CD4-positive, alpha-beta T cell treated with Interleukin-6 for 4 hours (primary cell): ENCODE results near the gene EIPR1.
A peak's percentile ranks its signal among the peaks of the same experiment; 100 is the strongest.
"Not testable (repeated sequence)": the region's sequence is repeated elsewhere in the genome, so short reads cannot be mapped to it uniquely, and the experiment has no call there.

Experiments used
- DNase-seq: peaks from one replicate; pipeline ENCODE4 v3.0.0-alpha.2; 2020; ENCODE audit warnings: mixed read lengths

EIPR1 gene

GRCh38 chr2:3399829-3400228 lies 22.2 kb upstream of the EIPR1 start:
- no peak for DNase-seq

GRCh38 chr2:3399381-3399780 lies 21.8 kb upstream of the EIPR1 start:
- no peak for DNase-seq

GRCh38 chr2:3398857-3399256 lies 21.2 kb upstream of the EIPR1 start:
- DNase-seq = no peak

- no peak for DNase-seq
Measured at GRCh38 chr2:3396920-3397559, 19.4 kb upstream of the EIPR1 start.

- no peak for DNase-seq
Measured at GRCh38 chr2:3392216-3392615, 14.6 kb upstream of the EIPR1 start.

GRCh38 chr2:3390041-3390440 lies 12.4 kb upstream of the EIPR1 start:
- DNase-seq = no peak

- DNase-seq = no peak
Measured at GRCh38 chr2:3389193-3389592, 11.6 kb upstream of the EIPR1 start.

GRCh38 chr2:3388412-3388738 lies 10.8 kb upstream of the EIPR1 start:
- no peak for DNase-seq

- DNase-seq = no peak
Measured at GRCh38 chr2:3387644-3388411, 10.2 kb upstream of the EIPR1 start.

GRCh38 chr2:3387011-3387410 lies 9.4 kb upstream of the EIPR1 start:
- DNase-seq = no peak

GRCh38 chr2:3386448-3386958 lies 8.9 kb upstream of the EIPR1 start:
- DNase-seq = no peak

GRCh38 chr2:3379647-3380534 lies 2.3 kb upstream of the EIPR1 start, which contains the start of gene TRAPPC12:
Gene TRAPPC12 (plus strand): TSS chr2:3379694. CDS start chr2:3387624, 7,930 bp downstream.
- peak; percentile 95 for DNase-seq

- DNase-seq = no peak
Measured at GRCh38 chr2:3379339-3379646, 1.7 kb upstream of the EIPR1 start.

- peak; percentile 18 for DNase-seq
Measured at GRCh38 chr2:3377279-3377611, 373 bp downstream of the EIPR1 start.

GRCh38 chr2:3376821-3377220 lies 797 bp downstream of the EIPR1 start:
- no peak for DNase-seq

GRCh38 chr2:3369340-3370181 lies 8.1 kb downstream of the EIPR1 start:
- DNase-seq = not testable (repeated sequence)

GRCh38 chr2:3368261-3368722 lies 9.3 kb downstream of the EIPR1 start:
- no peak for DNase-seq

- DNase-seq = no peak
Measured at GRCh38 chr2:3365219-3365618, 12.4 kb downstream of the EIPR1 start.

- DNase-seq = no peak
Measured at GRCh38 chr2:3361518-3362389, 15.9 kb downstream of the EIPR1 start.

GRCh38 chr2:3357926-3358325 lies 19.7 kb downstream of the EIPR1 start:
- no peak for DNase-seq

GRCh38 chr2:3357446-3357845 lies 20.2 kb downstream of the EIPR1 start:
- not testable (repeated sequence) for DNase-seq

GRCh38 chr2:3356799-3357198 lies 20.8 kb downstream of the EIPR1 start:
- DNase-seq = no peak
